ENCODE measurements around the gene ADAM30.

ADAM30 gene

DNA sequence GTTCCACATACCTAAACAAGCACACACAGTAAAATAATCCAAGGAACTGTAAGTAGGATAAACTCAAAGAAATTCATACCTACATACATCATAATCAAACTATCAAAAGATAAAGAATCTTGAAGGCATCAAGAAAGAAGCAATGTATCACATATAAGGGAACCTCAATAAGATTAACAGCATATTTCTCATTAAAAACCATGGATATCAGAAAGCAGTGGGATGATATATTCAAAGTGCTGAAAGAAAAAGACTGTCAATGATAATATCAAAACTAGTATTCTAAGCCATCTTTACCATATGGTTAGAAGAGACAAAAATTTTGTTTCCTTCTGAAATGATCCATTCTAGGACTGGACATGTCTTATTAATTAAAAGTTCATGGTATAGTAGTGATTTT, 37.1 kb upstream of the ADAM30 start:
- no peak for DNase-seq (ENCODE audit: low spot score)
- ChIA-PET CTCF (no interaction called here), POLR2A (ENCODE audit: low non-redundant PET) (no interaction called here)
- no peak for TF ChIP-seq CTCF (conservative IDR thresholded peaks at IDR 0.05; ENCODE audit: low read depth)
- H3K27ac ChIP-seq, result no peak overlapping the region

DNA sequence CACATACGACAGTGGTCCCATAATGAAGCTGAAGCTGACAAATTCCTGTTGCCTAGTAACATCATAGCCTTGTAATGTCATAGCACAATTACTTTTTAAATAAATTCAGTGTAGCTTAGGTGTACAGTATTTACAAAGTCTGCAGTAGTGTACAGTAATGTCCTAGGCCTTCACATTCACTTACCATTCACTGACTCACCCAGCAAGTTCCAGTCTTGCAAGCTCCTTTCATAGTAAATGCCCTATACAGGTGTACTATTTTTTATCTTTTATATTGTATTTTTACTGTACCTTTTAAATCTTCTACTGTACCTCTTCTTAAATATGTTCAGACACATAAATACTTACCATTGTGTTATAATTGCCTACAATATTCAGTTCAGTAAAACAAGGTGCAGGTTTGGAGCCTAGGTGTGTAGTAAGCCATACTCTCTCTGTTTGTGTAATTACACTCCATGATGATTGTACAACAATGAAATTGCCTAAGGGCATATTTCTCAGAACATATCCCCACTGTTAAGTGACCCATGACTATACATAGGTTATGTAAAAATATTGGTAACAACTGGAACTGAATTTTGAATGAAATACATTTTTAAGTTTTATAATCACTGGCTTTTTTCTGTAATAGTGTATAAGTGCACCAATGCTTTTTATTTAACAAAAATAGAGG, 33.5 kb upstream of the ADAM30 start:
- no peak overlapping the region for H3K27ac ChIP-seq
- no peak for TF ChIP-seq CTCF (conservative IDR thresholded peaks at IDR 0.05; ENCODE audit: low read depth)
- no peak for DNase-seq (ENCODE audit: low spot score)
- CTCF ChIA-PET, result interaction anchor here (0.9 kb wide), 1 partner anchor 329 kb away, joined by 3 read pairs; no protein-coding TSS in a partner anchor
- POLR2A ChIA-PET (ENCODE audit: low non-redundant PET), result no interaction called here

DNA sequence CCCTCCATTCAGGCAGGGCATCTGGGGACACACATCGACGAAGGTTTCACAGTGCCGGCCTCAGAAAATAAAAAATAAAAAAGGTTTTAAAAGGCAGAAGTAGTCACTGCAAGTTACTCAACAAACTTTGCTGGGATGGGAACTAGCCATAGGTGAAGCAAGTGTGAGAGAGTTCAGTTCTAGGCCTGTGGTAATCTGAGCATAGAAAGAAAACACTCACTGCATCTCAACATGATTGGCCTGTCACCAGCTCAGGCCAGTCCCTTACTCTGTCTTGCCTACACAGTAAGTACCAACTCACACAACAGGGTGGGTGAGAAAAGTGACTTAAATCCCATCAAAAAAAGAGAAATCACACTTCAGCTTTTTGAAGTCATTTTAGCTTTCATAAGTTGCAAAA, 30.2 kb upstream of the ADAM30 start:
- DNase-seq (ENCODE audit: low spot score), result no peak
- CTCF ChIA-PET, result interaction anchor here (1.2 kb wide), 1 partner anchor 19 kb away, joined by 3 read pairs; no protein-coding TSS in a partner anchor
- no peak overlapping the region for H3K27ac ChIP-seq

DNA sequence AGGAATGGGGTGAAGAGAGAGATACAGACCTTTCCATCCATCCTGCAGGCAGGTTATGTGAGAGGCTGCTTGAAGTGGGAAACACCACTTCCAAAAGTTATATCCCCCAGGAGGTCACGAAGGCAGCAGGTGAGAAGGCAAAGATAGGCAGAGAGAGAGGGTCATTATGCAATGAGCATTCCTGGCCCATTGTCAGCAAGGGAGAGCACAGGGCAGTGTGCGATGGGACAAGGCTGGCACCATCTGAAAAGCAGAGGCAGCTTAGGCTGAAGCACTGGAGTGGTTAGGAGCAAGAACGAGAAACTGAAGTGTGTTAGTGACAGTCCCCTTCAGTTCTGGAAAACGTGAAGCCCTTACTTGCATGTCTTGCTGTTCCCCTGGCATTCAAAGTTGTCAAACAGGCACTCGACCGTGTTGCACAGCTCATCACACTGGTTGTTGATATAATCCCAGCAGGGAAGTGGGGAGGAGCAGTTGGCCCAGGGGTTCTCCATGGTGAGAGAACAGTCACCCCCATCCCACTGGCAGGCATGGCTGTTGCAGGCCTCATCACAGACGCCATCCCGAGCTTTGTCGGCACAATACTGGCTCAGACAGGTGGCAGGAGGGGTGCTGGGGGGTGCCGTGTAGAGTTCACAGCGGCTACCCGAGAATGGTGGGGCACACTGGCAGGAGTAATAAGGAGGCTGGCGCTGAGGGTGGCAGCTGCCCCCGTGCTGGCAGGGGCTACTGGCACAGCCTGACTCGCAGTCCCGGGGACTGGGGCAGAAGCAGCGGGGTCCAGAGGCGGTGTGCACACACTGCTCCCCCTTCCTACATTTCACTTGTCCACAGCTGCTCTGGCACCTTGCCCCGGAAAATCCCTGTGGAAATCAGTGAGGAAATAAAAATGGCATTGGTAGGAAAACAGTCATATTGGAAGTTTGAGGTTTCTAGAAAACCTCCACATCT, 28.9 kb upstream of the ADAM30 start:
- ChIA-PET POLR2A (ENCODE audit: low non-redundant PET) (no interaction called here), CTCF (interaction anchor here (0.6 kb wide), 1 partner anchor 165 kb away, joined by 3 read pairs; no protein-coding TSS in a partner anchor)
- H3K27ac ChIP-seq, result no peak overlapping the region
- DNase-seq (ENCODE audit: low spot score), result no peak
- no peak for TF ChIP-seq CTCF (conservative IDR thresholded peaks at IDR 0.05; ENCODE audit: low read depth)

More for the DNA sequence above, 30.2 kb upstream of the ADAM30 start:
- POLR2A ChIA-PET (ENCODE audit: low non-redundant PET), result no interaction called here
- TF ChIP-seq CTCF (conservative IDR thresholded peaks at IDR 0.05; ENCODE audit: low read depth), result no peak

DNA sequence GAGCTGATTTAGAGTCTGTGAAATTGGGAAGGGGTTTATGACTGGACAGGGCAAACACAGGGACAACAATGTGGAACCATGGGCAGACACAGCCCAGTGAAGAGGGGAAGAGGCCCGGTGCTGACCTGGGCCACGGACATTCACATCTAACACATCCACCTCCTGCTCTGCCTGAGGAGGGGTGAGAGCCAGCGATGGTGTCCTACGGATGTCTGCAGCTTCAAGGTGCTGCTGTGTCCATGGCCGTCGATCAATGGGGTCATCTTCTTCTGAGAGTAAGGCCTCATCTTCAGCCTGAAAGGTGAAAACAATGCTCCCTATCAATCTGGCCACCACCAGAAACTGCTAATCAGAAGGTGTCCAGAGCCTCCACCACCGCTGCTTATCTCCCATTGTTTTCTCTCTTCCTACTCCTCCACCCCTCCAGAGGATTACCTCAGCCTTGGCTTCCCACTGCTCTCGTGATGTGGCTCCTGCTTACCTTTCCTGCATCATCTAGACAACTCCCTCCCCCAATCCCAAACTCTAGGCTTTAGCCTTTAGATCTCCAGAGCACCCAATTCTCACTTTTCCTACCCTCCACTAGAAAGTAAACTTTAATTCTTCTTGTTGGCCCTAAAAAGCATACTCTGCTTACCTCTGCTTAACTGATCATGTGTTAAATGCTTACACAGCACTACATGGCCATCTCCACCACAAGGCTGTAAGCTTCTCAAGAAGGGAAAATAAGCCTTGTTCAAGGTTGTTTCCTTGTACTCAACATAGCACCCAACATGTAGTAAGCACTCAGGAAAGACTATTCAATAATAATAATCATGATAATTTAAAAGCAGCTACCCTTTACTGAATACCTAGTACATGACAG, 24.0 kb upstream of the ADAM30 start:
- ChIA-PET POLR2A (ENCODE audit: low non-redundant PET) (no interaction called here), CTCF (no interaction called here)

More for the DNA sequence above, 24.0 kb upstream of the ADAM30 start:
- TF ChIP-seq CTCF (conservative IDR thresholded peaks at IDR 0.05; ENCODE audit: low read depth), result no peak
- no peak overlapping the region for H3K27ac ChIP-seq
- DNase-seq (ENCODE audit: low spot score), result no peak
